Breast epithelium (tissue), 4 donors: ENCODE measurements around the gene VAPA. TPM values are rescaled to one million over a fixed set of nuclear protein-coding genes. Genes with fewer than 3 reads are reported as not detected.

Source experiments
- DNase-seq, 2 donors: peaks; one replicate each; pipeline ENCODE4 v3.0.0-alpha.2; 2019; ENCODE audit warnings: low spot score in 2 of 2
- H3K27ac ChIP-seq, 2 donors: fragments of 200-600 bp; sonication (generic) in 1 of 2; one replicate each; pipeline ENCODE4 v1.5.1; 2016 to 2019; ENCODE audit warnings: mild to moderate bottlenecking in 1 of 2
- H3K27me3 ChIP-seq, 2 donors: fragments of 200-600 bp; sonication (generic) in 1 of 2; one replicate each; pipeline versions ENCODE4 v1.5.1 to v1.6.0; 2017 to 2019; ENCODE audit warnings: control low read depth in 1 of 2, mild to moderate bottlenecking in 1 of 2
- H3K36me3 ChIP-seq: fragments of 200-600 bp; one replicate; pipeline ENCODE4 v1.5.1; 2019
- H3K4me1 ChIP-seq, 2 donors: fragments of 200-600 bp; sonication (generic); one replicate each; pipeline ENCODE4 v1.5.1; 2016 to 2019; ENCODE audit warnings: control low read depth in 1 of 2
- H3K4me3 ChIP-seq, 3 donors: fragments of 200-600 bp; sonication (generic); 1 replicate in 2 of 3; 2 replicates in 1 of 3; pipeline ENCODE4 v1.5.1; 2016 to 2019; ENCODE audit warnings: mild to moderate bottlenecking in 3 of 3, moderate library complexity in 2 of 3
- H3K9me3 ChIP-seq, 2 donors: fragments of 200-600 bp; sonication (generic) in 1 of 2; one replicate each; pipeline ENCODE4 v1.5.1; 2016 to 2019; ENCODE audit warnings: control low read depth in 1 of 2
- POLR2A ChIP-seq: fragments of 450-650 bp; IDR thresholded peaks from one replicate; pipeline ENCODE4 v1.6.1; 2016; ENCODE audit warnings: antibody characterized with exemption, mild to moderate bottlenecking, moderate library complexity
- POLR2AphosphoS5 ChIP-seq, 3 donors: sonication (generic); formaldehyde crosslinking; IDR thresholded peaks; one replicate each; pipeline ENCODE4 v1.6.1; 2017; ENCODE audit warnings: antibody characterized with exemption in 3 of 3
- intact Hi-C: fragments of 100-400 bp; cut with DNase I; formaldehyde crosslinking; loops from one replicate; pipeline ENCODE4 v1.15.1; 2023; ENCODE audit warnings: low total_unique reads
- total RNA-seq, 3 donors: library from RNA; depleted of rRNA; stranded (reverse); fragments of >200 nt; gene quantifications; one replicate each; pipeline ENCODE4 v1.1.0, GENCODE V29; 2016
- TF ChIP-seq, protein P1 (sequence below), 3 donors: fragments of 450-650 bp; IDR thresholded peaks; one replicate each; pipeline ENCODE4 v1.5.1; 2016 to 2017; ENCODE audit warnings: antibody characterized with exemption in 3 of 3, mild to moderate bottlenecking in 3 of 3, moderate library complexity in 3 of 3

Gene VAPA
- total RNA-seq, 3 donors from 2014 or later: 235 to 263 (median 260) TPM

DNA sequence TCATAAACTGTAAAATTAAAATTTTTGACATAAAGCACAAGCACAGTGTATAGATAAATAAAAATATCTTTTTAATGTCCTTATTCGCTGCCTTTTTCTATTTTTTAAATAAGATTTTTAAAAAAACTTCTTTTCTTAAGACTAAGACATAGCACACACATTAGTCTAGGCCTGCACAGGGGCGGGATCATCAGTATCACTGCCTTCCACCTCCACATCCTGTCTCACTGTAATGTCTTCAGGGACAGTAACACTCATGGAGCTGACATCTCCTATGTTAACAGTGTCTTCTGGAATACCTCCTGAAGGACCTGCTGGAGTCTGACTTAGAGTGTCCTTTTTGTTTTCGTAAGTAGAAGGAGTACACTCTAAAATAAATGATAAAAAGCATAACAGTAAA is 33.0 kb downstream of the VAPA start:
- DNase-seq: no peak
- H3K36me3 ChIP-seq: peaks cover 4% of the 10 kb centered on the region
- intact Hi-C loops: no loop called here
- no peaks in the 10 kb centered on the region for H3K27me3 ChIP-seq
- TF ChIP-seq POLR2A (no peak), POLR2AphosphoS5 (IDR thresholded peaks at IDR 0.05) (no peak)
- TF ChIP-seq, protein P1, sequence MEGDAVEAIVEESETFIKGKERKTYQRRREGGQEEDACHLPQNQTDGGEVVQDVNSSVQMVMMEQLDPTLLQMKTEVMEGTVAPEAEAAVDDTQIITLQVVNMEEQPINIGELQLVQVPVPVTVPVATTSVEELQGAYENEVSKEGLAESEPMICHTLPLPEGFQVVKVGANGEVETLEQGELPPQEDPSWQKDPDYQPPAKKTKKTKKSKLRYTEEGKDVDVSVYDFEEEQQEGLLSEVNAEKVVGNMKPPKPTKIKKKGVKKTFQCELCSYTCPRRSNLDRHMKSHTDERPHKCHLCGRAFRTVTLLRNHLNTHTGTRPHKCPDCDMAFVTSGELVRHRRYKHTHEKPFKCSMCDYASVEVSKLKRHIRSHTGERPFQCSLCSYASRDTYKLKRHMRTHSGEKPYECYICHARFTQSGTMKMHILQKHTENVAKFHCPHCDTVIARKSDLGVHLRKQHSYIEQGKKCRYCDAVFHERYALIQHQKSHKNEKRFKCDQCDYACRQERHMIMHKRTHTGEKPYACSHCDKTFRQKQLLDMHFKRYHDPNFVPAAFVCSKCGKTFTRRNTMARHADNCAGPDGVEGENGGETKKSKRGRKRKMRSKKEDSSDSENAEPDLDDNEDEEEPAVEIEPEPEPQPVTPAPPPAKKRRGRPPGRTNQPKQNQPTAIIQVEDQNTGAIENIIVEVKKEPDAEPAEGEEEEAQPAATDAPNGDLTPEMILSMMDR (IDR thresholded peaks at IDR 0.05): no peak
- H3K9me3 ChIP-seq: no peaks in the 10 kb centered on the region
- no peak overlapping the region for H3K4me3 ChIP-seq
- H3K27ac ChIP-seq: no peak overlapping the region
- H3K4me1 ChIP-seq: no peaks in the 10 kb centered on the region

DNA sequence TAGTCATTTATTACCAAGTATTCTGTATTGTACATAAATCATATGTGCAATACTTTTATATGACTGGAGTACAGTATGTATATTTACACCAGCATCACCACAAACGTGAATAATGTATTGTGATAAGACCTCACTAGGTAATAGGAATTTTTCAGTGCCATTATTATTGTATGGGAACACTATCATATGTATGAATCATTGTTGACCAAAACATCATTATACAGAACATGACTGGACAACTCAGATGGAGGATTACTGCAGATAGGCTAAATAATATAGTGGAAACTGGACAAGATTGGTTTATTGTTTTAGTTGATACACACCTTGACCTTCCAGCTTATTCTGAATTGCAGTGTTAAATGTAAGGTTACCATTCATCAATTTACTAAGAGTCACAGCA is 33.4 kb downstream of the VAPA start:
- no peak overlapping the region for H3K4me3 ChIP-seq
- intact Hi-C loops: no loop called here
- no peaks in the 10 kb centered on the region for H3K9me3 ChIP-seq
- no peak overlapping the region for H3K27ac ChIP-seq
- DNase-seq: no peak
- H3K27me3 ChIP-seq: no peaks in the 10 kb centered on the region
- peaks cover 4% of the 10 kb centered on the region for H3K36me3 ChIP-seq
- no peak for TF ChIP-seq POLR2AphosphoS5 (IDR thresholded peaks at IDR 0.05)
- TF ChIP-seq, protein P1 (IDR thresholded peaks at IDR 0.05): no peak
- TF ChIP-seq POLR2A: no peak
- no peaks in the 10 kb centered on the region for H3K4me1 ChIP-seq

DNA sequence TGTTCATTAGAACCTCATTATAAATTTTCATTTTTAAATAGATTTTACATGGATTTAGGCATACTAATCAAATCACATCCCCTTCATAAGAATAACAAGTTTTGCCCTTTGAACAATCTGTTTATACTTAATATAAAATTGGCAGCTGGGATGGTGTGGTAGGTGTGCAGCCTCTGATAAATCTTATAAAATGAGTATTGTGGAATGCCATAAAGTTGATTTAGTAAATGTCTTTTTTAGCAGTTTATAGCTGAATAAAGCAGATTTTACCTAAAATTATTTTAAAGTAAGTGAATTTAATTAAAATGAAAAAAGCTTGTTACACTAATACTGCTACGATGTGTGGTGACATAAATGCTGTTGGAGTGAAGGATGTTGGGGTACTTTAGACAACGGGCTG is 35.5 kb downstream of the VAPA start:
- no peaks in the 10 kb centered on the region for H3K27me3 ChIP-seq
- no peaks in the 10 kb centered on the region for H3K4me1 ChIP-seq
- H3K27ac ChIP-seq: no peak overlapping the region
- peaks cover 4% of the 10 kb centered on the region for H3K36me3 ChIP-seq
- no peak overlapping the region for H3K4me3 ChIP-seq
- TF ChIP-seq POLR2AphosphoS5 (IDR thresholded peaks at IDR 0.05) (no peak), POLR2A (no peak)
- TF ChIP-seq, protein P1 (IDR thresholded peaks at IDR 0.05): no peak
- H3K9me3 ChIP-seq: no peaks in the 10 kb centered on the region
- no peak for DNase-seq
- intact Hi-C loops: no loop called here

DNA sequence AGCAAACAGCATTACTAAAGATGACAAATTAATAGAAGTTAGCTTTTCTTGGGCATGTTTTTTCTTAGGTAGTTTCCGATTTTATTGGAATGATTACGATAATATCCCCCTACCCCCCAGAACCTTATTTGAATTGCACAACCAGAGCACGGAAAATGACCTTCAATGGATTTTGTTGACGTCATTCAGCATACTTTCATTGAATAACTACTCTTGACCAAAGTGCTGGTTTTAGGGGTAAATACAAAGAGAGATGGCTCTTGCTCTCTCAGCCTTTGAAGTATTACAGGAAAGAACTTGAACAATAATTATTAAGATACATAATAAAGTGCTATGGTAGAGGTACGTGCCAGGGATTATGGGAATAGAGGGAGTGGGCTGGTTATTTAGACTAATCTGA is 36.0 kb downstream of the VAPA start:
- intact Hi-C loops: no loop called here
- no peaks in the 10 kb centered on the region for H3K9me3 ChIP-seq
- H3K4me3 ChIP-seq: no peak overlapping the region
- H3K27me3 ChIP-seq: no peaks in the 10 kb centered on the region
- TF ChIP-seq, protein P1 (IDR thresholded peaks at IDR 0.05): no peak
- no peak for TF ChIP-seq POLR2AphosphoS5 (IDR thresholded peaks at IDR 0.05)
- no peak for TF ChIP-seq POLR2A
- no peak overlapping the region for H3K27ac ChIP-seq
- peaks cover 4% of the 10 kb centered on the region for H3K36me3 ChIP-seq
- no peak for DNase-seq
- H3K4me1 ChIP-seq: no peaks in the 10 kb centered on the region

DNA sequence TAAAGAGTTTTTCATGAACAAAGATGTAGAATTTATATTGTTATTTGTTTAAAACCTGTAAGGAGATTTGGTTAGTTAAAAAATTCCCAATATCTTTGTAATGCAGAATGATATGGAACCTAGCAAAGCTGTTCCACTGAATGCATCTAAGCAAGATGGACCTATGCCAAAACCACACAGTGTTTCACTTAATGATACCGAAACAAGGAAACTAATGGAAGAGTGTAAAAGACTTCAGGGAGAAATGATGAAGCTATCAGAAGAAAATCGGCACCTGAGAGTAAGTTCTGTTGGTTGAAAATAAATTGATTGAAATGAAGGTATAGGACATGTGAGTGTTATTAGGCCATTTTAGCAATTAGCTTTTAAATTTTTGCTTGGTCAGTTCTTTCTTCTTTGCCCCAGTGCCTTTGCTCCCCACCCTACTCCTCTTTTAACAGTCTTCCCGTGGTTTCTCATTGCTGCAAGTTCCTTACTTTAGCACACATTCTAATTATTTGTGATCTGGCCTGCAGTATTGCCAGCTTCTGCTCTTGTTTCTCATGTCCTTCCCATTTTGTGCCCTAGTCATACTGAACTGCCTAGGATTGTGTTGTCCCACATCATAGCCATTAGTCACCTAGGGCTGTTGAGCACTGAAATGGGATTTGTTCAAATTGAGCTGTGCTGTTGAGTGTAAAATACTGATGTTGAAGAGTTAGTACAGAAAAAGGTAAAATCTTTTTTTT is 36.6 kb downstream of the VAPA start:
- Histone ChIP-seq H3K36me3 (peaks cover 6% of the 10 kb centered on the region), H3K4me1 (no peaks in the 10 kb centered on the region), H3K27me3 (no peaks in the 10 kb centered on the region), H3K27ac (no peak overlapping the region), H3K9me3 (no peaks in the 10 kb centered on the region), H3K4me3 (no peak overlapping the region)
- DNase-seq: no peak
- intact Hi-C loops: no loop called here
- TF ChIP-seq POLR2AphosphoS5 (IDR thresholded peaks at IDR 0.05) (no peak), POLR2A (no peak)
- TF ChIP-seq, protein P1 (IDR thresholded peaks at IDR 0.05): no peak
